Loucy (cell line): Measurements from ENCODE around the gene PCID2.

Experiments
- H2AFZ ChIP-seq: fragments of 200-600 bp; sonication (generic); 2 replicates; pipeline ENCODE4 v1.6.0; 2016; ENCODE audit warnings: antibody characterized with exemption, mild to moderate bottlenecking, low read length, moderate library complexity
- H3F3A ChIP-seq: fragments of 200-600 bp; 2 replicates; pipeline ENCODE4 v1.6.0; 2016; ENCODE audit warnings: antibody characterized with exemption, low read depth, mild to moderate bottlenecking
- H3K27me3 ChIP-seq: fragments of 200-600 bp; sonication (generic); 2 replicates; pipeline ENCODE4 v1.6.1; 2014; ENCODE audit warnings: low read length, mild to moderate bottlenecking; ENCODE audit not compliant: insufficient read depth, poor library complexity, severe bottlenecking
- H3K36me3 ChIP-seq: fragments of 200-600 bp; sonication (generic); 2 replicates; pipeline ENCODE4 v1.6.1; 2016; ENCODE audit warnings: low read length; ENCODE audit not compliant: insufficient read depth
- H3K4me1 ChIP-seq: fragments of 200-600 bp; sonication (generic); 2 replicates; pipeline ENCODE4 v1.5.1; 2014; ENCODE audit warnings: low read length, mild to moderate bottlenecking; ENCODE audit not compliant: insufficient read depth, poor library complexity, severe bottlenecking
- H3K4me2 ChIP-seq: fragments of 200-600 bp; sonication (generic); 2 replicates; pipeline ENCODE4 v1.6.0; 2014; ENCODE audit warnings: antibody characterized with exemption, low read length, low read depth, mild to moderate bottlenecking; ENCODE audit not compliant: poor library complexity, severe bottlenecking
- H3K4me3 ChIP-seq: fragments of 200-600 bp; sonication (generic); 2 replicates; pipeline ENCODE4 v1.5.1; 2014; ENCODE audit warnings: low read length, mild to moderate bottlenecking, mixed read lengths; ENCODE audit not compliant: poor library complexity, severe bottlenecking
- H3K79me2 ChIP-seq: fragments of 200-600 bp; sonication (generic); 2 replicates; pipeline ENCODE4 v1.6.1; 2014; ENCODE audit warnings: low read length; ENCODE audit not compliant: insufficient read depth
- H3K9ac ChIP-seq: fragments of 200-600 bp; sonication (generic); 2 replicates; pipeline ENCODE4 v1.6.0; 2014; ENCODE audit warnings: mild to moderate bottlenecking, low read depth, low read length, moderate library complexity; ENCODE audit not compliant: poor library complexity, severe bottlenecking
- H3K9me2 ChIP-seq: fragments of 200-600 bp; sonication (generic); replicated peaks from 2 replicates; pipeline ENCODE4 v1.6.1; 2016; ENCODE audit warnings: low read depth, low read length, mixed read lengths
- H3K9me3 ChIP-seq: fragments of 200-600 bp; sonication (generic); 2 replicates; pipeline ENCODE4 v1.6.1; 2014; ENCODE audit warnings: mild to moderate bottlenecking, antibody characterized with exemption, low read length, low read depth; ENCODE audit not compliant: insufficient read depth
- H4K20me1 ChIP-seq: fragments of 200-600 bp; sonication (generic); 2 replicates; pipeline ENCODE4 v1.6.0; 2014; ENCODE audit warnings: antibody characterized with exemption, low read length, mild to moderate bottlenecking; ENCODE audit not compliant: insufficient read depth, poor library complexity, severe bottlenecking
- CTCF ChIP-seq: fragments of 200-600 bp; sonication (generic); conservative IDR thresholded peaks from 2 replicates; pipeline ENCODE4 v1.5.1; 2014; ENCODE audit warnings: mild to moderate bottlenecking, antibody characterized with exemption, low read length
- EZH2phosphoT487 ChIP-seq: fragments of 200-600 bp; IDR thresholded peaks from 2 replicates; pipeline ENCODE4 v1.6.1; 2018; ENCODE audit warnings: antibody characterized with exemption, mild to moderate bottlenecking, moderate library complexity, borderline replicate concordance

PCID2 gene

GRCh38 chr13:113176280-113176679, 32.2 kb downstream of the PCID2 start:
- H3K4me2 ChIP-seq = no peak overlapping the region
- H3K9me3 ChIP-seq = no peaks in the 10 kb centered on the region
- H2AFZ ChIP-seq = no peak overlapping the region
- H3K9ac ChIP-seq = no peak overlapping the region
- H3K79me2 ChIP-seq = no peaks in the 10 kb centered on the region
- no peaks in the 10 kb centered on the region for H3F3A ChIP-seq
- H3K36me3 ChIP-seq = peaks cover 61% of the 10 kb centered on the region; the same call in 1 of the 2 replicates
- no peaks in the 10 kb centered on the region for H3K9me2 ChIP-seq
- TF ChIP-seq CTCF = no peak
- H3K4me1 ChIP-seq = peaks cover 2% of the 10 kb centered on the region
- no peaks in the 10 kb centered on the region for H4K20me1 ChIP-seq
- H3K27me3 ChIP-seq = no peaks in the 10 kb centered on the region
- H3K4me3 ChIP-seq = no peak overlapping the region

- Histone ChIP-seq H3K4me2 (no peak overlapping the region), H4K20me1 (no peaks in the 10 kb centered on the region), H3K79me2 (no peaks in the 10 kb centered on the region), H3K9me3 (no peaks in the 10 kb centered on the region), H3K4me3 (no peak overlapping the region), H3K27me3 (no peaks in the 10 kb centered on the region), H3F3A (no peaks in the 10 kb centered on the region), H3K9me2 (no peaks in the 10 kb centered on the region), H2AFZ (no peak overlapping the region), H3K4me1 (peaks cover 12% of the 10 kb centered on the region), H3K36me3 (peaks cover 24% of the 10 kb centered on the region; the same call in 1 of the 2 replicates), H3K9ac (no peak overlapping the region)
- TF ChIP-seq EZH2phosphoT487 = no peak
- TF ChIP-seq CTCF = no peak
Observed at GRCh38 chr13:113172419-113172926, 36.0 kb downstream of the PCID2 start.

GRCh38 chr13:113171250-113172125, 37.0 kb downstream of the PCID2 start:
- Histone ChIP-seq H3K4me3 (no peak overlapping the region), H3K9ac (no peak overlapping the region), H3K9me3 (no peaks in the 10 kb centered on the region), H3K36me3 (peaks cover 20% of the 10 kb centered on the region; the same call in 1 of the 2 replicates), H3K4me1 (peaks cover 12% of the 10 kb centered on the region), H3K9me2 (no peaks in the 10 kb centered on the region), H3K79me2 (no peaks in the 10 kb centered on the region), H4K20me1 (no peaks in the 10 kb centered on the region), H3F3A (no peaks in the 10 kb centered on the region), H3K4me2 (peak overlapping the region; percentile 66), H2AFZ (no peak overlapping the region), H3K27me3 (no peaks in the 10 kb centered on the region)
- TF ChIP-seq CTCF = no peak
- no peak for TF ChIP-seq EZH2phosphoT487
